OCI-LY3 (cell line): ENCODE data around the gene IGF2.

Experiments
- EZH2phosphoT487 ChIP-seq: fragments of 200-600 bp; shearing (Covaris generic); IDR thresholded peaks from 2 replicates; pipeline ENCODE4 v1.6.1; 2018; ENCODE audit warnings: antibody characterized with exemption, mixed run types, low read depth
- TF ChIP-seq, protein P1 (sequence below): fragments of 200-600, 300-600 bp; sonication (generic); IDR thresholded peaks from 2 replicates; pipeline ENCODE4 v1.5.1; 2014; ENCODE audit warnings: antibody characterized with exemption, low read length, low read depth

DNA sequence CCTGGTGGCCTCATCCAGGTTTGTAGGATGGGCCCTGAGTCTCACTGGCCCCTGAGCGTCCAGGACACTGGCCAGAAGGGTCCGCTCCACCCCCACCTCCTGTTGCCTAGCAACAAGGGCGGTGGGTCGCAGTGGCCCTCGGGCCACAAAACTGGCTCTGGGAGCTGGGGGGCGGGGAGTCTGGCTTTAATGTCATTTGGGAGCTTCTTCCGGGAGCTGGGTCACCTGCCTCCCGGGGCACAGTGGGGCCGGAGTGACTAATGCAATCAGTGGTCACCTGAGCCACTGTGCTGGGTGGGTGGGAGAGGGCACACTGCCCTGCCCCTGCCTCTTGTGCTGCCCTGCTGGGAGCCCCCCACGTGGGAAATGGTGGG is 29.8 kb upstream of the IGF2 start:
- TF ChIP-seq, protein P1, sequence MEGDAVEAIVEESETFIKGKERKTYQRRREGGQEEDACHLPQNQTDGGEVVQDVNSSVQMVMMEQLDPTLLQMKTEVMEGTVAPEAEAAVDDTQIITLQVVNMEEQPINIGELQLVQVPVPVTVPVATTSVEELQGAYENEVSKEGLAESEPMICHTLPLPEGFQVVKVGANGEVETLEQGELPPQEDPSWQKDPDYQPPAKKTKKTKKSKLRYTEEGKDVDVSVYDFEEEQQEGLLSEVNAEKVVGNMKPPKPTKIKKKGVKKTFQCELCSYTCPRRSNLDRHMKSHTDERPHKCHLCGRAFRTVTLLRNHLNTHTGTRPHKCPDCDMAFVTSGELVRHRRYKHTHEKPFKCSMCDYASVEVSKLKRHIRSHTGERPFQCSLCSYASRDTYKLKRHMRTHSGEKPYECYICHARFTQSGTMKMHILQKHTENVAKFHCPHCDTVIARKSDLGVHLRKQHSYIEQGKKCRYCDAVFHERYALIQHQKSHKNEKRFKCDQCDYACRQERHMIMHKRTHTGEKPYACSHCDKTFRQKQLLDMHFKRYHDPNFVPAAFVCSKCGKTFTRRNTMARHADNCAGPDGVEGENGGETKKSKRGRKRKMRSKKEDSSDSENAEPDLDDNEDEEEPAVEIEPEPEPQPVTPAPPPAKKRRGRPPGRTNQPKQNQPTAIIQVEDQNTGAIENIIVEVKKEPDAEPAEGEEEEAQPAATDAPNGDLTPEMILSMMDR = no peak
- no peak for TF ChIP-seq EZH2phosphoT487
